Neuronal stem cell (in vitro differentiated cells): ENCODE measurements around the gene CDK10.

Experiments
- DNase-seq: peaks from one replicate; pipeline ENCODE4 v3.0.0-alpha.2; 2013; ENCODE audit warnings: low spot score
- H2AFZ ChIP-seq: one replicate; pipeline ENCODE4 v1.6.1; 2013; ENCODE audit warnings: mild to moderate bottlenecking, low read length, inconsistent platforms
- H2AK5ac ChIP-seq: 2 replicates; pipeline ENCODE4 v1.6.1; 2013; ENCODE audit warnings: low read depth, mild to moderate bottlenecking, inconsistent platforms, low read length, moderate library complexity, mixed read lengths
- H2BK120ac ChIP-seq: 2 replicates; pipeline ENCODE4 v1.6.1; 2013; ENCODE audit warnings: low read depth, mild to moderate bottlenecking, inconsistent platforms, low read length, moderate library complexity, mixed read lengths
- H2BK12ac ChIP-seq: one replicate; pipeline ENCODE4 v1.6.1; 2013; ENCODE audit warnings: low read length, inconsistent platforms
- H2BK15ac ChIP-seq: 2 replicates; pipeline ENCODE4 v1.6.1; 2013; ENCODE audit warnings: mild to moderate bottlenecking, low read length, inconsistent platforms, mixed read lengths
- H2BK5ac ChIP-seq: one replicate; pipeline ENCODE4 v1.6.1; 2013; ENCODE audit warnings: inconsistent platforms, mild to moderate bottlenecking, low read length, moderate library complexity
- H3K14ac ChIP-seq: one replicate; pipeline ENCODE4 v1.6.1; 2013; ENCODE audit warnings: low read length, inconsistent platforms
- H3K18ac ChIP-seq: 2 replicates; pipeline ENCODE4 v1.6.1; 2013; ENCODE audit warnings: low read length, inconsistent platforms
- H3K23ac ChIP-seq: 2 replicates; pipeline ENCODE4 v1.6.1; 2013; ENCODE audit warnings: low read depth, mild to moderate bottlenecking, mixed read lengths, low read length, inconsistent platforms; ENCODE audit not compliant: poor library complexity
- H3K27ac ChIP-seq: replicated peaks from 3 replicates; pipeline ENCODE4 v1.5.1; 2013; ENCODE audit warnings: low read length, inconsistent platforms
- H3K27me3 ChIP-seq, 3 experiments: 2 replicates each; pipeline ENCODE4 v1.6.1; 2013; ENCODE audit warnings: low read length in 3 of 3, mild to moderate bottlenecking in 2 of 3, inconsistent platforms in 1 of 3, low read depth in 1 of 3, mixed read lengths in 1 of 3, moderate library complexity in 1 of 3; ENCODE audit not compliant: control insufficient read depth in 3 of 3, insufficient read depth in 3 of 3
- H3K36me3 ChIP-seq, 2 donors: replicated peaks in 1 of 2; 2 replicates each; pipeline ENCODE4 v1.6.1; 2013; ENCODE audit warnings: low read length in 2 of 2; ENCODE audit not compliant: control insufficient read depth in 2 of 2, insufficient read depth in 2 of 2
- H3K4ac ChIP-seq: 2 replicates; pipeline ENCODE4 v1.6.1; 2013; ENCODE audit warnings: inconsistent platforms, mild to moderate bottlenecking, low read length, moderate library complexity
- H3K4me1 ChIP-seq, 2 donors: 1 replicate in 1 of 2; 2 replicates in 1 of 2; pipeline ENCODE4 v1.6.1; 2013; ENCODE audit warnings: low read length in 2 of 2, low read depth in 1 of 2; ENCODE audit not compliant: control insufficient read depth in 2 of 2, insufficient read depth in 1 of 2
- H3K4me2 ChIP-seq: one replicate; pipeline ENCODE4 v1.6.1; 2013; ENCODE audit warnings: mild to moderate bottlenecking, low read length, inconsistent platforms; ENCODE audit not compliant: insufficient read depth, poor library complexity, severe bottlenecking
- H3K4me3 ChIP-seq, 2 donors: 2 replicates each; pipeline ENCODE4 v1.5.1; 2013; ENCODE audit warnings: low read length in 2 of 2, mild to moderate bottlenecking in 2 of 2, inconsistent platforms in 1 of 2, moderate library complexity in 1 of 2
- H3K79me1 ChIP-seq: one replicate; pipeline ENCODE4 v1.6.1; 2013; ENCODE audit warnings: low read depth, mild to moderate bottlenecking, inconsistent platforms, low read length, moderate library complexity
- H3K9ac ChIP-seq: one replicate; pipeline ENCODE4 v1.6.1; 2013; ENCODE audit warnings: mild to moderate bottlenecking, low read depth, low read length, inconsistent platforms; ENCODE audit not compliant: poor library complexity
- H3K9me3 ChIP-seq, 2 donors: replicated peaks in 1 of 2; 2 replicates each; pipeline versions ENCODE3 to v1.6.1; 2013; ENCODE audit warnings: low read length in 2 of 2, mild to moderate bottlenecking in 2 of 2, inconsistent platforms in 1 of 2, low read depth in 1 of 2, mixed read lengths in 1 of 2, moderate library complexity in 1 of 2; ENCODE audit not compliant: control insufficient read depth in 2 of 2, insufficient read depth in 1 of 2
- H4K8ac ChIP-seq: one replicate; pipeline ENCODE4 v1.6.1; 2013; ENCODE audit warnings: low read depth, mild to moderate bottlenecking, inconsistent platforms, low read length, moderate library complexity
- H4K91ac ChIP-seq: one replicate; pipeline ENCODE4 v1.6.1; 2013; ENCODE audit warnings: low read length, low read depth, mild to moderate bottlenecking, inconsistent platforms; ENCODE audit not compliant: poor library complexity
- WGBS, 2 donors: extraction: QIAGEN DNeasy Blood & Tissue Kit; methylation state at CpG; one replicate each; pipeline ENCODE4 v1.1.7; 2013; ENCODE audit warnings: missing lambda C conversion rate in 2 of 2, mixed read lengths in 1 of 2; ENCODE audit not compliant: insufficient read length in 2 of 2, insufficient replicate concordance in 1 of 2; ENCODE audit errors: extremely low coverage in 2 of 2; 5-methylcytosine and 5-hydroxymethylcytosine counted together

The CDK10 gene

GRCh38 chr16:89641458-89642119, 44.9 kb upstream of the CDK10 start:
- Histone ChIP-seq H3K4me2 (no peak overlapping the region), H3K18ac (no peak overlapping the region), H2BK12ac (no peak overlapping the region), H3K23ac (no peak overlapping the region), H3K79me1 (peaks cover 1% of the 10 kb centered on the region), H2AFZ (no peak overlapping the region), H4K8ac (no peak overlapping the region), H2BK120ac (no peak overlapping the region), H3K9ac (peak overlapping the region; percentile 53), H3K4me3 (no peak overlapping the region), H4K91ac (no peak overlapping the region), H3K27ac (no peak overlapping the region), H3K36me3 (peaks cover 18 to 27% of the 10 kb centered on the region in 2 donors), H2BK15ac (no peak overlapping the region), H3K14ac (no peak overlapping the region), H3K9me3 (no peaks in the 10 kb centered on the region), H3K27me3 (peaks cover 0 to 3% (median 0%) of the 10 kb centered on the region in 3 experiments), H3K4me1 (peaks cover 4 to 7% of the 10 kb centered on the region in 2 donors), H2BK5ac (no peak overlapping the region), H2AK5ac (no peak overlapping the region), H3K4ac (no peak overlapping the region)
- DNase-seq, result no peak
- no CpG with 5 or more reads among the region's 14 CpGs for WGBS, 2 donors

- H2BK120ac ChIP-seq, result no peak overlapping the region
- peak overlapping the region; percentile 25 for H3K23ac ChIP-seq
- H3K14ac ChIP-seq, result no peak overlapping the region
- no CpG with 5 or more reads among the region's 13 CpGs for WGBS, 2 donors
- no peak overlapping the region for H3K4me3 ChIP-seq
- peaks cover 24 to 34% of the 10 kb centered on the region in 2 donors for H3K36me3 ChIP-seq
- no peak overlapping the region for H3K4ac ChIP-seq
- H3K4me1 ChIP-seq, result peaks cover 4 to 7% of the 10 kb centered on the region in 2 donors
- H2AK5ac ChIP-seq, result no peak overlapping the region
- peaks cover 3% of the 10 kb centered on the region for H3K79me1 ChIP-seq
- H2BK15ac ChIP-seq, result no peak overlapping the region
- H3K27me3 ChIP-seq, result peaks cover 0 to 2% (median 0%) of the 10 kb centered on the region in 3 experiments
- no peak overlapping the region for H3K4me2 ChIP-seq
- H2AFZ ChIP-seq, result no peak overlapping the region
- H3K9me3 ChIP-seq, result no peaks in the 10 kb centered on the region
- no peak overlapping the region for H4K91ac ChIP-seq
- no peak for DNase-seq
- no peak overlapping the region for H2BK5ac ChIP-seq
- H3K9ac ChIP-seq, result peak overlapping the region; percentile 3
- no peak overlapping the region for H4K8ac ChIP-seq
- H3K27ac ChIP-seq, result no peak overlapping the region
- H3K18ac ChIP-seq, result peak overlapping the region; percentile 76
- no peak overlapping the region for H2BK12ac ChIP-seq
These were observed 43.9 kb upstream of the CDK10 start for GRCh38 chr16:89642574-89642973.

GRCh38 chr16:89643769-89644300, 42.7 kb upstream of the CDK10 start:
- H3K18ac ChIP-seq, result no peak overlapping the region
- H3K27me3 ChIP-seq, result no peaks in the 10 kb centered on the region
- H2AFZ ChIP-seq, result no peak overlapping the region
- H4K8ac ChIP-seq, result no peak overlapping the region
- H2AK5ac ChIP-seq, result no peak overlapping the region
- H3K4me2 ChIP-seq, result no peak overlapping the region
- H3K36me3 ChIP-seq, result peaks cover 26 to 40% of the 10 kb centered on the region in 2 donors
- no CpG with 5 or more reads among the region's 14 CpGs for WGBS, 2 donors
- H2BK15ac ChIP-seq, result no peak overlapping the region
- peaks cover 3% of the 10 kb centered on the region for H3K79me1 ChIP-seq
- no peak overlapping the region for H3K4ac ChIP-seq
- no peak overlapping the region for H3K14ac ChIP-seq
- no peak overlapping the region for H4K91ac ChIP-seq
- H3K23ac ChIP-seq, result peak overlapping the region; percentile 80
- H2BK5ac ChIP-seq, result peak overlapping the region; percentile 13
- no peak overlapping the region for H2BK120ac ChIP-seq
- DNase-seq, result no peak
- H3K9me3 ChIP-seq, result no peaks in the 10 kb centered on the region
- no peak overlapping the region for H3K27ac ChIP-seq
- no peak overlapping the region for H3K4me3 ChIP-seq
- H2BK12ac ChIP-seq, result no peak overlapping the region
- H3K4me1 ChIP-seq, result peaks cover 4 to 7% of the 10 kb centered on the region in 2 donors
- no peak overlapping the region for H3K9ac ChIP-seq

GRCh38 chr16:89645122-89645521, 41.4 kb upstream of the CDK10 start:
- no peak overlapping the region for H2BK120ac ChIP-seq
- H2BK15ac ChIP-seq, result no peak overlapping the region
- H3K4me1 ChIP-seq, result peaks cover 4 to 7% of the 10 kb centered on the region in 2 donors
- no peaks in the 10 kb centered on the region for H3K9me3 ChIP-seq
- H4K8ac ChIP-seq, result no peak overlapping the region
- H3K14ac ChIP-seq, result no peak overlapping the region
- WGBS, 2 donors, result no CpG with 5 or more reads among the region's 11 CpGs
- H2BK12ac ChIP-seq, result no peak overlapping the region
- H3K18ac ChIP-seq, result no peak overlapping the region
- no peak overlapping the region for H3K4me2 ChIP-seq
- H3K79me1 ChIP-seq, result peaks cover 3% of the 10 kb centered on the region
- no peak overlapping the region for H2BK5ac ChIP-seq
- H4K91ac ChIP-seq, result no peak overlapping the region
- H3K36me3 ChIP-seq, result peaks cover 29 to 49% of the 10 kb centered on the region in 2 donors
- no peak for DNase-seq
- no peaks in the 10 kb centered on the region for H3K27me3 ChIP-seq
- H3K23ac ChIP-seq, result no peak overlapping the region
- H3K4me3 ChIP-seq, result peak overlapping the region in 1 of 2 donors; percentile 31
- H2AK5ac ChIP-seq, result no peak overlapping the region
- H3K27ac ChIP-seq, result no peak overlapping the region
- H2AFZ ChIP-seq, result no peak overlapping the region
- H3K9ac ChIP-seq, result no peak overlapping the region
- H3K4ac ChIP-seq, result no peak overlapping the region
